Hematopoietic multipotent progenitor cell treated with erythropoietin and hydrocortisone succinate and interleukin-3 and kit ligand, for 8 days (in vitro differentiated cells): ENCODE measurements around the gene KCTD7.
"Not testable (repeated sequence)": the region's sequence is repeated elsewhere in the genome, so short reads cannot be mapped to it uniquely, and the experiment has no call there.

Source experiments
- DNase-seq: peaks from one replicate; pipeline ENCODE4 v3.0.0-alpha.2; 2015

The KCTD7 gene

GRCh38 chr7:66683770-66684123 lies 55.1 kb downstream of the KCTD7 start:
- no peak for DNase-seq

GRCh38 chr7:66685663-66686062 lies 57.0 kb downstream of the KCTD7 start:
- DNase-seq, result not testable (repeated sequence)

- DNase-seq, result peak; percentile 58
Observed at GRCh38 chr7:66687186-66687585, 58.5 kb downstream of the KCTD7 start.

GRCh38 chr7:66687672-66688071 lies 59.0 kb downstream of the KCTD7 start:
- DNase-seq, result not testable (repeated sequence)

- no peak for DNase-seq
Observed at GRCh38 chr7:66689081-66689480, 60.4 kb downstream of the KCTD7 start.

GRCh38 chr7:66693331-66693730 lies 64.7 kb downstream of the KCTD7 start:
- no peak for DNase-seq
